Smooth muscle cell of the coronary artery (primary cell): ENCODE measurements around the gene IVNS1ABP. TPM values are rescaled to one million over a fixed set of nuclear protein-coding genes. Genes with fewer than 3 reads are reported as not detected.

Experiments used
- total RNA-seq: library from RNA; depleted of rRNA; stranded (reverse); fragments of >200 nt; gene quantifications from 2 replicates; pipeline ENCODE4 v1.2.3, GENCODE V29; 2014; ENCODE audit warnings: low replicate concordance

The IVNS1ABP gene
- total RNA-seq = 18.6 and 71.0 TPM in 2 replicates

DNA sequence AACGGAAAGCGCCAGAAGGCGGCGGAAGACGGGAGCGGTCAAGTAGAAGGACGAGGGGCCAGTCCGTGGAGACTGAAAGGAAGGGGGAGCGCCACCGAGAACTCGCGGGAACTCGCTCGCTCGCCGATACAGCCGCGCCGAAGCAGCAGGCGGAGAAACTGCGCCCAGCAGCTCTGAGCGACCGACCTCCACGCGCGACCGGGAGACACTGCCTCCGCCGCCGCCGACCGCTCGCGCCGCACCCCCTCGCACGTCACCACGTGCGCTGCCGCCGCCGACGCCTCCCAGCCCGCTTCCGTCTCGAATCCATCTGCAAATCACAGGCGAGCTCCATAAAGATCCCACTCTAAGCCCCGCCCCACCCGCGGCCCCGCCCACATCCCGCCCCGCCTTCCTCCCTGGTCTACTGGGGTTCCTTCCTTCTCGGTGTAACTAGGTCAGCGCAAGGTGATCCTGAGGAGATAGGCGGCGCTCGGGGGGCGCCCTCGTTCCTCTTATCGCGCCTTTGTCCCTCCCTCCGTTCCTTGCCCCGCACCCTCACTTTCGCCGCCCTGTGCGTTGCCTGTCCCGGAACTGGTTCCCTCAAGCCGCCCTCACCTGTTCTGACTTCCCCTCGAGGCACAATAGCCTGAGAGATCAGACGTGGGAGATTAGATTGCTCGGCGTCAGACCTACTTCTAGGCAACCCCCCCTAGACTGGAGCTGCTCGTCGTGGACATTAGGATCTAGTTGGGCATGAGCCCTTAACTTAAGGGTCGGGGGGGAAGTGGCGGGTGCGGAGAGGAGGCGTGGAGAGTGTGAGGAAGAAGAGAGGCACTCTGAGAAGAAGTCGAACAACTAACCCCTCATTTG is at the start of gene IVNS1ABP:
Gene IVNS1ABP, minus strand, starts transcription at position 210 of the 852 bp plus-strand sequence. CDS start 7,750 bp downstream, outside the sequence.

Other genes starting within 250 kb of the IVNS1ABP start
- 14.2 and 23.5 TPM in 2 replicates for gene TRMT1L, start 160.3 kb downstream of the IVNS1ABP start, total RNA-seq
- gene SWT1, start 160.1 kb downstream of the IVNS1ABP start, total RNA-seq = 3.2 and 3.4 TPM in 2 replicates